Esophagus (tissue), 2 donors: ENCODE data around the gene ITM2A. TPM values are rescaled to one million over a fixed set of nuclear protein-coding genes. Genes with fewer than 3 reads are reported as not detected.

Source experiments
- H3K27ac ChIP-seq, 2 donors: one replicate each; pipeline ENCODE4 v1.5.1; 2013; ENCODE audit warnings: low read depth in 2 of 2, mild to moderate bottlenecking in 2 of 2, inconsistent platforms in 1 of 2, low read length in 1 of 2, moderate library complexity in 1 of 2
- H3K27me3 ChIP-seq, 2 donors: one replicate each; pipeline ENCODE4 v1.6.1; 2013; ENCODE audit warnings: low read length in 2 of 2, control low read depth in 1 of 2, mild to moderate bottlenecking in 1 of 2; ENCODE audit not compliant: insufficient read depth in 2 of 2, control insufficient read depth in 1 of 2
- H3K36me3 ChIP-seq, 2 donors: one replicate each; pipeline ENCODE4 v1.6.1; 2013; ENCODE audit warnings: low read length in 1 of 2; ENCODE audit not compliant: control insufficient read depth in 2 of 2, insufficient read depth in 2 of 2
- H3K4me1 ChIP-seq, 2 donors: one replicate each; pipeline ENCODE4 v1.6.1; 2013; ENCODE audit warnings: low read length in 1 of 2; ENCODE audit not compliant: control insufficient read depth in 2 of 2, insufficient read depth in 2 of 2
- H3K4me3 ChIP-seq, 2 donors: one replicate each; pipeline ENCODE4 v1.5.1; 2013; ENCODE audit warnings: low read length in 2 of 2, mild to moderate bottlenecking in 2 of 2, low read depth in 1 of 2, moderate library complexity in 1 of 2
- H3K9me3 ChIP-seq, 2 donors: one replicate each; pipeline ENCODE4 v1.6.1; 2013; ENCODE audit warnings: mild to moderate bottlenecking in 2 of 2, low read depth in 1 of 2, low read length in 1 of 2, moderate library complexity in 1 of 2; ENCODE audit not compliant: control insufficient read depth in 2 of 2, insufficient read depth in 1 of 2
- WGBS, 2 donors: extraction: QIAGEN DNeasy Blood & Tissue Kit; methylation state at CpG; one replicate each; pipeline ENCODE4 v1.1.7; 2013; 5-methylcytosine and 5-hydroxymethylcytosine counted together
- polyA plus RNA-seq, 2 donors: library from polyadenylated mRNA; stranded (reverse); fragments of 200-250 nt; gene quantifications; one replicate each; pipeline ENCODE4 v1.2.3, GENCODE V29; 2013
- donor health status: healthy with polysubstance abuse.
- donor health status: Bipolar disorder and iron deficiency.

The ITM2A gene
- 1 to 10 TPM; 2.2 to 9.7 TPM for polyA plus RNA-seq

DNA sequence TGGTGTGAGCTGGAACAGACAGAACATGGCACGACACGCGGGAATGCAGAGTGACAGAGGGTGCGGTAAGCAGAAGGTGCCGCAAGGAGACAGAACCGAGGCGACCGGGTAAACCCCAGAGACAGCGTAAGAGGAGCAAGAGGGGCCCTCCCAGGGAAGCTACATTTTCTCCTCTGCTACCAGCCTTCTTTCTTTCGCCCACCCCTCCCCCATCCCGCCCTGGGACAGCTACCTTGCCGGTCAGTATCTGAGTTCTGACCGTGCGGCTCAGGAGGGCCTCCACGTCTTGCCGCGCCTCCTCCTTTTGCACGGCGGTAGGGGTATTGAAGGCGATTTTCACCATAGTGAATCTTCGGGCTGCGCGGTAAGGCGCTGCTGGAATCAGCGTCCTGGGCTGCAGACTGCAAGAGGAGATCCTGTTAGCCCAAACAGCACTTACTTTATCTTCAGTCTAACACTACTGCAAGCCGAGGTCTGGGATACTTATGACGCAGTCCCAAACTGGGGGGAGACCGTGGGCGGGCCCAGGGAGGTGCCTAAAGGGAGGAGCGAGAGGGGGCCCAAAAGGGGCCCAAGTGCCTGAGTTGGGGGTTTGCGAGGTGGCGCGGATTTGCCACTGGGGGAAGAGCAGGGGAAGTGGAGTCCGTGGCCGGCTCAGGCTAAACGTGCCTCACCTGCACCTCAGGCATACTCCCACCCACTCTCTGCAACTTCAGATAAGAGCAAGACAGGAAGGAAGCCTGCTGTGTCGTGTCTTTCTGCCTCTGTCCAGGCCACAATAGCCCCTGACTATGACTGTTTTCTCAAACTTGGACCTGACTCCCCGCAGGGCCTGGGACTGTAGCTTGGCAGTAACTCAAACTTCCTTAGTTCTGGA lies at the start of gene ITM2A:
TSS of gene ITM2A (minus strand) at position 462 of the 877 bp plus-strand sequence. CDS start at position 343, 119 bp downstream.
- Histone ChIP-seq H3K27ac (peak within 1 kb of the TSS; percentile 58), H3K4me1 (no peaks in the 10 kb centered on the region), H3K9me3 (no peaks in the 10 kb centered on the region), H3K27me3 (no peaks in the 10 kb centered on the region), H3K36me3 (no peaks in the 10 kb centered on the region), H3K4me3 (peak within 1 kb of the TSS; percentile 43 to 51)
- 5 to 19% methylated on average over 37 to 38 of the region's 38 CpGs for WGBS, 2 donors

DNA sequence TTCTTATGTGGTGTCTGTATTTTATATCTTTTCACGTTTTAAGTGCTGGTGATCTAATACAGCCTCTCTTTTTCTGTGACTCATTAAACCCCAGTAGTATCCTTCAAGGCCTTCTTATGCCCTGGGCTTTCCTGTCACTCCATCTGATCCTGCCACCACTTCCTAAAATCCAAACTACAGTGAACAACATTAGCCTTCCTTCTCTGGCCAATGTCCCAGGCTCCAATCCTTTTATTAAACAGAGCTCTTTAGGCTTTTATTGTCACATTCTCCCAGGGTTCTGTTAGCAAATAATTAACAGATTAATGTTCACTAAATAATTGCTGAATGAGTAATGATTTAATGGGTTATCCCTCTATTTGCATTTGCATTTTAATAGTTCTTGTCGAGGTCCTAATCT lies 47.9 kb upstream of the ITM2A start:
- Histone ChIP-seq H3K9me3 (no peaks in the 10 kb centered on the region), H3K4me3 (no peak overlapping the region), H3K27me3 (no peaks in the 10 kb centered on the region), H3K27ac (no peak overlapping the region), H3K4me1 (no peaks in the 10 kb centered on the region), H3K36me3 (no peaks in the 10 kb centered on the region)
- 28 to 48% methylated on average over 2 of the region's 2 CpGs for WGBS, 2 donors

DNA sequence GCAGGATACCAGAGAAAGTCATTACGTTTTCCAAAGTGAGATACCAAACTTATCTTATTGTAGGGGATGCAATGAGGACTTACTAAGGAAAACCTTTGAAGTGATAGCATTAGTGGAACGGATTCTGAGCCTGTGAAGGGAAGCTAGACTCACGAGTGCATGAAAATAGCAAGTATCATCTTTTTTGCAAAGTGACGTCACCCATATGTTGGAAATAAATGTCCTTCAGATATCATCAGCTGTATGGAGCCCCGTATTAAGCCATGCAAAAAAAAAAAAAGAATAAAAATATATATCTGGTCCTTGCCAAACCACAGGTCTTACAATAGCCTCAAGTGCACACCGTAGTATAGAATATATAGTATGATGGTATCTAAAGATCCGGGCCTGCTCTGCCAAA lies 46.8 kb upstream of the ITM2A start:
- Histone ChIP-seq H3K9me3 (no peaks in the 10 kb centered on the region), H3K4me1 (no peaks in the 10 kb centered on the region), H3K27me3 (no peaks in the 10 kb centered on the region), H3K27ac (no peak overlapping the region), H3K4me3 (no peak overlapping the region), H3K36me3 (no peaks in the 10 kb centered on the region)
- WGBS, 2 donors: 56 to 71% methylated on average over 7 of the region's 7 CpGs

DNA sequence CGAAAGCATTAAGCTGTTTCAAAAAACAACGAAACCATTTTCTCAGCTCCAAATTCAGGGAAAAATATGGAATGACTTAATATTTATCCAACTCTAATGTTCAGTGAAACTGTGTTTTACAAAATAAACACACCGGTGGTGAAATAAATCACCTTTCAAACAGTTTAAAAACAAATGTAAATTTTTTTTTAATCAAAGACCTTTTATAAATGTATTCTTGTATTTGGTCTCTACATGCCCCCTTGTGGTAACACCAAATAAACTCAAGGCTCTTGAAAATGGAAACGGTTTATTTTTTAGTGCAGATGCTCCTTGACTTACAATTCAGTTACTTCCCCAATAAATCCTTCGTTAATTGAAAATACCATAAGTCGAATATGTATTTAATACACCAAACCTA lies 45.8 kb upstream of the ITM2A start:
- Histone ChIP-seq H3K36me3 (no peaks in the 10 kb centered on the region), H3K27ac (no peak overlapping the region), H3K27me3 (no peaks in the 10 kb centered on the region), H3K4me1 (no peaks in the 10 kb centered on the region), H3K4me3 (peak overlapping the region in 1 of 2 donors; percentile 4), H3K9me3 (no peaks in the 10 kb centered on the region)
- 11 to 22% methylated on average over 6 of the region's 6 CpGs for WGBS, 2 donors

DNA sequence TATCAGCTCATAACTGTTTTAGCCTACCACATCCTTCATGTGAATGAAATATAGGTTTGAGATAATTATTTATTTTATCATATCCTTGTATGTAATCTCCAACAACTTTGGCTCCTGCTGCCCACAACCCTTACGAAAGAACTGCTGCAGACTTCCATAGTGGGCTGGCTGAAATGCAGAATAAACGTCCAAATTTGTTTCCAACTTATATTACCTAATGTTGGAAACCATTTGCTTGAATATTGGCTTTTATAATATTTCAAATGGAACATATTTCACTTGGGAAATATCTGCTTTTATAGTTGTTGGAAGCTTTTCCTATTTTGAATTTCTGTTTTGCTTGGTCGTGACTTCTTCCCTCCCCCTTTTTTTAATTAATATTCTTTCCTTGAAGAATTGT lies 45.0 kb upstream of the ITM2A start:
- Histone ChIP-seq H3K27ac (no peak overlapping the region), H3K4me3 (no peak overlapping the region)

DNA sequence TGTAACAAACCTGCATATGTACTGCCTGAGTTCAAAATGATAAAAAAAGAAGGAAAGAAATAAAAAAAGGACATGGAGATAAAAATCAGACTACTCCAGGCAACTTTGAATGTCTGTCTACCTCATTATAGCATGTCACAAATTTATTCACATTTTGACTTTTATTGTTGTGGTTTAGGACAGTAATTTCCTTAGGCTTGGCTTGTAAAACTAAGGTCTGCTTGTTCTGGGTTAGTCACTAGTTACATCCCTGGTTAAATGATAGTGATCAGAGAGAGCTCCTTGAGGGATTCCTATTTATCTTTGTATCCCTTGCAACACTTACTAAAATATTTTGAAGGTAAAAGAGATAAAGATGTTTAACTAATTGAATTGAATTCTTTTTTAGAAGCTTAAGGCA lies 42.5 kb upstream of the ITM2A start:
- no peaks in the 10 kb centered on the region for H3K36me3 ChIP-seq
- H3K4me1 ChIP-seq: no peaks in the 10 kb centered on the region
- no peaks in the 10 kb centered on the region for H3K27me3 ChIP-seq
- H3K9me3 ChIP-seq: no peaks in the 10 kb centered on the region
- no peak overlapping the region for H3K27ac ChIP-seq
- no peak overlapping the region for H3K4me3 ChIP-seq

More for the DNA sequence above, 45.0 kb upstream of the ITM2A start:
- 41 to 49% methylated on average over 3 of the region's 3 CpGs for WGBS, 2 donors
- no peaks in the 10 kb centered on the region for H3K4me1 ChIP-seq
- no peaks in the 10 kb centered on the region for H3K36me3 ChIP-seq
- H3K27me3 ChIP-seq: no peaks in the 10 kb centered on the region
- no peaks in the 10 kb centered on the region for H3K9me3 ChIP-seq

DNA sequence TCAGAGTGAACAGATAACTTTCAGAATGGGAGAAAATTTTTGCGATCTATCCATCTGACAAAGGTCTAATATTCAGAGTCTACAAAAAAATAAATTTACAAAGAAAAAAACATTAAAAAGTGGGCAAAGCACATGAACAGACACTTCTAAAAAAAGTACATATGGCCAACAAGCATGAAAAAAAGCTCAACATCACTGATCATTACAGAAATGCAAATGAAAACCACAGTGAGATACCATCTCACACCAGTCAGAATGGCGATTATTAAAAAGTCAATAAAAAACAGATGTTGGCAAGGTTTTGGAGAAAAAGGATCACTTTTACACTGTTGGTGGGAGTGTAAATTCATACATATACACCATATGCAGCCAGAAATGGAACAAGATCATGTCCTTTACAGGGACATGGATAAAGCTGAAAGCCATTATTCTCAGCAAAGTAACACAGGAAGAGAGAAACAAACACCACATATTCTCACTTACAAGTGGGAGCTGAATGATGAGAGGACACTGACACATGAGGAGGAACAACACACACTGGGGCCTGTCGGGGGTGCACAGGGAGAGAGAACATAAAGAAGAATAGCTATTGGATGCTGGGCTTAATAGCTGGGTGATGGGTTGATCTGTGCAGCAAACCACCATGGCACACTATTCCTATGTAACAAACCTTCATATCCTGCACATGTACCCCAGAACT lies 41.6 kb upstream of the ITM2A start:
- 66 to 83% methylated on average over 3 of the region's 3 CpGs for WGBS, 2 donors
- no peaks in the 10 kb centered on the region for H3K36me3 ChIP-seq
- no peak overlapping the region for H3K4me3 ChIP-seq
- H3K27me3 ChIP-seq: no peaks in the 10 kb centered on the region
- no peak overlapping the region for H3K27ac ChIP-seq
- no peaks in the 10 kb centered on the region for H3K9me3 ChIP-seq
- H3K4me1 ChIP-seq: no peaks in the 10 kb centered on the region

DNA sequence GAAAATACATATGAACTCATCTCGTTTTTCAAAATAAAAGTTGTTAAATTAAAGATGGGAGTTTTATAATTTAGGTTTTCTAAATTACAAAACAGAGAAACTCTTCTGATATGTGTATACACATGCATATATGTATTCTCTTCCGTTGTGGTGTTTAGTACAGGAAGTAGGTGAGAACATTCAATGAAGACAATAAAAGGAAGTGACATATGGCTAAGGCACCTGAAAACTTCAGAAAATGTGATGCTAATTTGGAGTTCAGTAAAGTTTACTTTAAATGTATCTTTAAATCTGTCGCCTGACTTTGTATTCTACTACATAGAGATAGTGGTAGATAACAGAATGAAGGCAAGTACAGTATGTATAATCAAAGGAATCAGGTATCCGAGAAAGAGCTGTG lies 33.5 kb upstream of the ITM2A start:
- Histone ChIP-seq H3K4me3 (no peak overlapping the region), H3K36me3 (no peaks in the 10 kb centered on the region), H3K9me3 (no peaks in the 10 kb centered on the region), H3K27me3 (no peaks in the 10 kb centered on the region), H3K4me1 (no peaks in the 10 kb centered on the region), H3K27ac (no peak overlapping the region)
- 61 to 75% methylated on average over 4 of the region's 4 CpGs for WGBS, 2 donors

DNA sequence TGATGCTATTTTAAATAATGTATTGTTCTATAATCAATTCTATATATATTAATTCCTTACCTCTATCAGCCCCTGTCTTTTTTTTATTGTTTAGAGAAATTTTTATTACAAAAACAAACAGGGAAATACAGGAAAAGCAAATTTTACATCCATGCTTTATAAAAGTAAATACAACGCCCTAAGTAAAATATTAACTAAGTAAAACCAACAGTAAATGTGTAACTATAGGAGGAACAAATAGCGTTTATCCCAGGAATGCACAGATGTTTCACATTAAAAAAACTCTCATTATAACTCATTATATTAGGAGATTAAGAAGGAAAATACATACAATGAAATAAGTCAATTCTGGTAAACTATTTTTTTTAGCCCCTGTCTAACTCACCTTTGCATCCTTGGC lies 8.2 kb upstream of the ITM2A start:
- H3K4me1 ChIP-seq: no peaks in the 10 kb centered on the region
- H3K27me3 ChIP-seq: no peaks in the 10 kb centered on the region
- no peaks in the 10 kb centered on the region for H3K9me3 ChIP-seq
- H3K4me3 ChIP-seq: no peak overlapping the region
- no peak overlapping the region for H3K27ac ChIP-seq
- H3K36me3 ChIP-seq: no peaks in the 10 kb centered on the region
- WGBS, 2 donors: 47 to 68% methylated on average over 2 of the region's 2 CpGs
